Subcutaneous adipose tissue (tissue), 4 donors: ENCODE data around the gene PLSCR1. TPM values are rescaled to one million over a fixed set of nuclear protein-coding genes. Genes with fewer than 3 reads are reported as not detected.

ENCODE experiments used
- total RNA-seq, 4 donors: library from RNA; depleted of rRNA; stranded (reverse); fragments of >200 nt; gene quantifications; one replicate each; pipeline ENCODE4 v1.1.0, GENCODE V29; 2016
- TF ChIP-seq, protein P1 (sequence below): fragments of 450-650 bp; IDR thresholded peaks from one replicate; pipeline ENCODE4 v1.5.1; 2016; ENCODE audit warnings: low read depth, mild to moderate bottlenecking, control low read depth, antibody characterized with exemption, moderate library complexity

PLSCR1 gene
- total RNA-seq, 4 donors from 2014 or later = 111 to 182 (median 163) TPM

- TF ChIP-seq, protein P1, sequence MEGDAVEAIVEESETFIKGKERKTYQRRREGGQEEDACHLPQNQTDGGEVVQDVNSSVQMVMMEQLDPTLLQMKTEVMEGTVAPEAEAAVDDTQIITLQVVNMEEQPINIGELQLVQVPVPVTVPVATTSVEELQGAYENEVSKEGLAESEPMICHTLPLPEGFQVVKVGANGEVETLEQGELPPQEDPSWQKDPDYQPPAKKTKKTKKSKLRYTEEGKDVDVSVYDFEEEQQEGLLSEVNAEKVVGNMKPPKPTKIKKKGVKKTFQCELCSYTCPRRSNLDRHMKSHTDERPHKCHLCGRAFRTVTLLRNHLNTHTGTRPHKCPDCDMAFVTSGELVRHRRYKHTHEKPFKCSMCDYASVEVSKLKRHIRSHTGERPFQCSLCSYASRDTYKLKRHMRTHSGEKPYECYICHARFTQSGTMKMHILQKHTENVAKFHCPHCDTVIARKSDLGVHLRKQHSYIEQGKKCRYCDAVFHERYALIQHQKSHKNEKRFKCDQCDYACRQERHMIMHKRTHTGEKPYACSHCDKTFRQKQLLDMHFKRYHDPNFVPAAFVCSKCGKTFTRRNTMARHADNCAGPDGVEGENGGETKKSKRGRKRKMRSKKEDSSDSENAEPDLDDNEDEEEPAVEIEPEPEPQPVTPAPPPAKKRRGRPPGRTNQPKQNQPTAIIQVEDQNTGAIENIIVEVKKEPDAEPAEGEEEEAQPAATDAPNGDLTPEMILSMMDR = no peak
These were observed 36.7 kb upstream of the PLSCR1 start for GRCh38 chr3:146581080-146581601.

DNA sequence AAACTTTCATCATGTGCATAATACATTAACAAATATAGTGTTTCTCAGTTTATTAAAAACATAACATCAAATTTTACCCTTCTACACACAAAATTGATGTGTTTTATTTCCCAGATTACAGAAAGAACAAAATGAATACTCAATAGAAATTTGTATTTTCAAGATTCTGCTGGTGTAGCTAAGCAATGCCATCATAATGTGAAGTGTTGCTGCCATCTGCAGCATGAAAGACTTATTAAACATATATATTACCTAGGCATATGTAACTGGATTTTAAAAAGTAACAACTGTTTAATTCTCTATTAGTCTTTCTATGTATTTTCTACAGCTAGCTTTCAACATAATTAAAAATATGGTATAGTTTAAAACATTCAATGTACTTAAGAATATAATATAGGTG is 33.3 kb upstream of the PLSCR1 start:
- TF ChIP-seq, protein P1 = no peak

- TF ChIP-seq, protein P1 = no peak
These were observed 31.2 kb upstream of the PLSCR1 start for GRCh38 chr3:146575636-146576035.

- TF ChIP-seq, protein P1 = no peak
These were observed 29.8 kb upstream of the PLSCR1 start for GRCh38 chr3:146574173-146574572.

DNA sequence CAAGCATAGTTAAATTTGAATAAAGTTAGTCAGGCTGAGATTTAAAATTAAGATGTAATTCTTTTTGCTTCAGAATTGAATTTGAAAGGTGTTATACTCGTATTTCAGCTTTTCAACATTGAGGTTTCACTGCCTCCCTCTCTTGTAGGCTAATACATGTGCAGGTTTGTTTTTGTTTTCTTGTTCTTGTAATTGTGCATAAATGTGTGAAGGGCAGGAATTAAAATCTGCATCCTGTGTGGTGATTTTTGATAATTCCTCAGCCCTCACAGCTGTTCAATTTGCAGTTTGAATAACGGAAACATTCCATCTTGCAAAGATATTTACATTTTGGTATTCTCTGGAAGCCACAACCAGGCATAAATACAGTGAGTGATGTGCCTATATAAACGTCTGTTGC is 24.9 kb upstream of the PLSCR1 start:
- TF ChIP-seq, protein P1 = no peak

DNA sequence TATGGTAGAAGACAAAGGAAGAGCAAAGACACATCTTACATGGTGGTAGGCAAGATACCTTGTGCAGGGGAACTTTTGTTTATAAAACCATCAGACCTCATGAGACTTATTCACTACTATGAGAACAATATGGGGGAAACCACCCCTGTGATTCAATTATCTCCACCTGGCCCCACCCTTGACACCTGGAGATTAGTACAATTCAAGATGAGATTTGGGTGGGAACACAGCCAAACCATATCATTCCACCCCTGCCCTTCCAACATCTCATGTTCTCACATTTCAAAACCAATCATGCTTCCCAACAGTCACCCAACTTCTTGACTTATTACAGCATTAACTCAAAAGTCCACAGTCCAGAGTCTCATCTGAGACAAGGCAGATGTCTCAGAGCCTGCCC is 21.7 kb upstream of the PLSCR1 start:
- TF ChIP-seq, protein P1 = no peak

DNA sequence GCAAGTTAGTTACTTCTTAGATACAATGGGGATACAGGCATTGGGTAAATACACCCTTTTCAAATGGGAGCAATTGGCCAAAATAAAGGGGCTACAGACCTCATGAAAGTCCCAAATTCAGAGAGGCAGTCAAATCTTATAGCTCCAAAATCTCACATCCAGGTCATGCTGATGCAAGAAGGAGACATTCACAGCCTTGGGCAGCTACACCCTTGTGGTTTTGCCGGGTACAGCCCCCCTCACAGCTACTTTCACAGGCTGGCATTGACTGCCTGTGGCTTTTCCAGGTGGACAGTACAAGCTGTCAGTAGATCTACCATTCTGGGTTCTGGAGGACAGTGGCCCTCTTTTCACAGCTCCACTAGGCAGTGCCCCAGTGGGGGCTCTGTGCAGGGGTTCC is 17.5 kb upstream of the PLSCR1 start:
- TF ChIP-seq, protein P1 = no peak
